Panc1 (cell line): ENCODE results near the gene ESF1.

ENCODE experiments used
- CTCF ChIP-seq: fragments of 450-650 bp; IDR thresholded peaks from 2 replicates; pipeline ENCODE4 v1.5.1; 2017; ENCODE audit warnings: mild to moderate bottlenecking
- TCF7L2 ChIP-seq: IDR thresholded peaks from 2 replicates; pipeline ENCODE4 v1.6.1; 2011; ENCODE audit warnings: mild to moderate bottlenecking, low read depth, low read length, inconsistent platforms

- TF ChIP-seq CTCF (no peak), TCF7L2 (peak; percentile 78)
Measured at GRCh38 chr20:13784893-13785715, at the start of gene ESF1, which contains the start of gene NDUFAF5.
